Measurements from ENCODE around the gene PCAT6.
"Not testable (repeated sequence)": the region's sequence is repeated elsewhere in the genome, so short reads cannot be mapped to it uniquely, and the experiment has no call there.

The PCAT6 gene

GRCh38 chr1:202807926-202808757 is 2.6 kb upstream of the PCAT6 start, which contains the start of gene KDM5B:
Gene KDM5B, minus strand, starts transcription at chr1:202808421. Its CDS starts 116 bp downstream, at chr1:202808305.
- DNase-seq = no peak

- DNase-seq = no peak
Measured at GRCh38 chr1:202809597-202810159, 1.1 kb upstream of the PCAT6 start.

- DNase-seq = no peak
Measured at GRCh38 chr1:202810193-202810614, 550 bp upstream of the PCAT6 start.

GRCh38 chr1:202811296-202812175 is 782 bp downstream of the PCAT6 start:
- no peak for DNase-seq

GRCh38 chr1:202812176-202813026 is 1.6 kb downstream of the PCAT6 start:
- no peak for DNase-seq

- DNase-seq = no peak
Measured at GRCh38 chr1:202815120-202815519, 4.4 kb downstream of the PCAT6 start.

GRCh38 chr1:202818819-202819218 is 8.1 kb downstream of the PCAT6 start:
- DNase-seq = no peak

GRCh38 chr1:202821467-202821866 is 10.7 kb downstream of the PCAT6 start:
- no peak for DNase-seq

- DNase-seq = no peak
Measured at GRCh38 chr1:202825748-202826147, 15.0 kb downstream of the PCAT6 start.

GRCh38 chr1:202829223-202829622 is 18.5 kb downstream of the PCAT6 start:
- not testable (repeated sequence) for DNase-seq

GRCh38 chr1:202831906-202832305 is 21.2 kb downstream of the PCAT6 start:
- DNase-seq = no peak

- no peak for DNase-seq
Measured at GRCh38 chr1:202834771-202835547, 24.2 kb downstream of the PCAT6 start.

- DNase-seq = no peak
Measured at GRCh38 chr1:202835548-202836072, 24.9 kb downstream of the PCAT6 start.

- DNase-seq = no peak
Measured at GRCh38 chr1:202836623-202837403, 26.1 kb downstream of the PCAT6 start.

- no peak for DNase-seq
Measured at GRCh38 chr1:202837746-202838262, 27.1 kb downstream of the PCAT6 start.

- no peak for DNase-seq
Measured at GRCh38 chr1:202843081-202843480, 32.3 kb downstream of the PCAT6 start.

GRCh38 chr1:202844259-202844658 is 33.5 kb downstream of the PCAT6 start:
- no peak for DNase-seq

GRCh38 chr1:202844935-202845334 is 34.2 kb downstream of the PCAT6 start:
- DNase-seq = no peak

GRCh38 chr1:202848191-202848542 is 37.4 kb downstream of the PCAT6 start:
- no peak for DNase-seq

All from NCI-H446 treated with DMSO at 0.1 percent for 48 hours (cell line).